Measurements from ENCODE around the gene TTC21B.

- TF ChIP-seq CTCF (conservative IDR thresholded peaks at IDR 0.05; ENCODE audit: low read depth, low read length): no peak
- TF ChIP-seq EZH2 (IDR thresholded peaks at IDR 0.05; ENCODE audit: borderline replicate concordance, low read depth, low read length, poor library complexity, severe bottlenecking): no peak
Measured at GRCh38 chr2:165911981-165912380, 41.6 kb downstream of the TTC21B start.
